ENCODE results near the gene SPDYE5. TPM values are rescaled to one million over a fixed set of nuclear protein-coding genes. Genes with fewer than 3 reads are reported as not detected.
"Not testable (repeated sequence)": the region's sequence is repeated elsewhere in the genome, so short reads cannot be mapped to it uniquely, and the experiment has no call there.

SPDYE5 gene
- total RNA-seq, 2 experiments from 2014 or later = not detected

DNA sequence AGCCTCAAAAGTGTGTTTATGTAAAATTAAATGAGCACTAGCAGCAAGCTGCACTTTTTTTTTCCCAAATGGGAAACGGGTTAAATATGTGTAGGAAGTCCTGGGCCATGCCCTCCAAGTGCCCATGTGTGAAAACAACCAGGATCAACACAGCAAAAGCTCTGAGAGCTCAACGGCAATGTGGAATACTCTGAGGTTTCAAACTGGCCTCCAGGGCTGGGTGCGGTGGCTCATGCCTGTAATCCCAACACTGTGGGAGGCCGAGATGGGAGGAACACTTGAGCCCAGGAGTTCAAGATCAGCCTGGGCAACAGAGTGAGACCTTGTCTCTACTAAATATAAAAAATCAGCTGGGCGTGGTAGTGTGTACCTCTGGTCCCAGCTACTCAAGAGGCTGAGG lies 34.1 kb upstream of the SPDYE5 start:
- H3K36me3 ChIP-seq (ENCODE audit: insufficient read depth, low read length); H3K27ac ChIP-seq (ENCODE audit: low read depth, low read length, poor library complexity, severe bottlenecking); H4K20me1 ChIP-seq (ENCODE audit: insufficient read depth, low read length); H2AFZ ChIP-seq (ENCODE audit: low read length); DNase-seq (ENCODE audit: low spot score); BruUV-seq (replicated peaks); H3K79me2 ChIP-seq (ENCODE audit: insufficient read depth, low read depth, low read length); H3K4me3 ChIP-seq (ENCODE audit: low read depth, low read length, poor library complexity, severe bottlenecking); H3K4me2 ChIP-seq (ENCODE audit: low read length); CTCF ChIA-PET (ENCODE audit: unreplicated experiment); H3K9me2 ChIP-seq (ENCODE audit: insufficient read depth, low read length); intact Hi-C loops (cut with micrococcal nuclease; ENCODE audit: unreplicated experiment); H3K9me3 ChIP-seq (ENCODE audit: low read length); POLR2A ChIA-PET: not testable (repeated sequence)
- H3K4me1 ChIP-seq (ENCODE audit: insufficient read depth, low read length, poor library complexity, severe bottlenecking) = peaks cover 12% of the 10 kb centered on the region

DNA sequence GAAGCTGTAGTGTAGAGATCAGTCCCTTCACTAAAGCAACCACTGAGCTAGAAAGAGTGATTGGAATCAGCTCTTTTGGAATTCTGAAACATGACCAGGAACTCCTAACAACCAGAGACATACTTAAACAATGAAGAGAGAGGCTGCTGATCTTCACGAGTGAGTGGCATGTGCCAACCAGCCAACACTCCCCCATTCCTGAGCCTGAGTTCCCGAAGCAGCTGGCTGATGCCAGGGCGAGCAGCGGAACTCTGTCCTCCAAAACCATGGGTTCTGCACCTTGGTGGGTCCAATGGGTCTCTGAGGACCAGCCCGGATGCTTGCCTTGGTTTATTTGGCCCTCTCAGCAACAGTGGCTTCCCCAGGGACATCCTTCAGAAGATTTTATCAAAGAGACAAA lies 31.6 kb upstream of the SPDYE5 start:
- intact Hi-C loops (cut with micrococcal nuclease; ENCODE audit: unreplicated experiment); H4K20me1 ChIP-seq (ENCODE audit: insufficient read depth, low read length); DNase-seq (ENCODE audit: low spot score); H3K9me2 ChIP-seq (ENCODE audit: insufficient read depth, low read length); CTCF ChIA-PET (ENCODE audit: unreplicated experiment); H3K79me2 ChIP-seq (ENCODE audit: insufficient read depth, low read depth, low read length); H3K36me3 ChIP-seq (ENCODE audit: insufficient read depth, low read length); BruUV-seq (replicated peaks); POLR2A ChIA-PET; H2AFZ ChIP-seq (ENCODE audit: low read length); H3K9me3 ChIP-seq (ENCODE audit: low read length); H3K4me3 ChIP-seq (ENCODE audit: low read depth, low read length, poor library complexity, severe bottlenecking): not testable (repeated sequence)
- Histone ChIP-seq H3K4me2 (ENCODE audit: low read length) (peak overlapping the region; percentile 34; the same call in 1 of the 2 replicates), H3K4me1 (ENCODE audit: insufficient read depth, low read length, poor library complexity, severe bottlenecking) (peaks cover 12% of the 10 kb centered on the region), H3K27ac (ENCODE audit: low read depth, low read length, poor library complexity, severe bottlenecking) (peak overlapping the region; percentile 19)

DNA sequence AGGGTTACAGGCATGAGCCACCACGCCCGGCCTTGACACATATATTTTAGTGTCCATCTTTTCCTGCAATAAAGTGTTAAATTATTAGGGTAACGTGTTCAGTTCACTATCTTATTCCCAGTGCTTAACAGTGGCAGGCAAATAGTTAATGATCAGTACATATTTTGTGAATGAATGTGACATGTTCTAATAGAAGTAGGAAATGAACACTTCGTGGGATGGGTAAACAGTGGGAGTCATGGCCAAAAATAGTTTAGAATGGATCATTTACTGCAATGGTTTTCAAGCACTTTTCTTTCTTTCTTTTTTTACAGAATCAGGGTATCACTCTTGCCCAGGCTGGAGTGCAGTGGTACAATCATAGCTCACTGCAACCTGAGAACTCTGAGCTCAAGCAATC lies 22.0 kb upstream of the SPDYE5 start:
- H2AFZ ChIP-seq (ENCODE audit: low read length); H3K27ac ChIP-seq (ENCODE audit: low read depth, low read length, poor library complexity, severe bottlenecking); H3K4me2 ChIP-seq (ENCODE audit: low read length); H3K79me2 ChIP-seq (ENCODE audit: insufficient read depth, low read depth, low read length); intact Hi-C loops (cut with micrococcal nuclease; ENCODE audit: unreplicated experiment); CTCF ChIA-PET (ENCODE audit: unreplicated experiment); H3K9me2 ChIP-seq (ENCODE audit: insufficient read depth, low read length); H4K20me1 ChIP-seq (ENCODE audit: insufficient read depth, low read length); H3K4me1 ChIP-seq (ENCODE audit: insufficient read depth, low read length, poor library complexity, severe bottlenecking); H3K9me3 ChIP-seq (ENCODE audit: low read length); DNase-seq (ENCODE audit: low spot score); H3K4me3 ChIP-seq (ENCODE audit: low read depth, low read length, poor library complexity, severe bottlenecking); POLR2A ChIA-PET; BruUV-seq (replicated peaks): not testable (repeated sequence)
- H3K36me3 ChIP-seq (ENCODE audit: insufficient read depth, low read length) = peaks cover 58% of the 10 kb centered on the region

DNA sequence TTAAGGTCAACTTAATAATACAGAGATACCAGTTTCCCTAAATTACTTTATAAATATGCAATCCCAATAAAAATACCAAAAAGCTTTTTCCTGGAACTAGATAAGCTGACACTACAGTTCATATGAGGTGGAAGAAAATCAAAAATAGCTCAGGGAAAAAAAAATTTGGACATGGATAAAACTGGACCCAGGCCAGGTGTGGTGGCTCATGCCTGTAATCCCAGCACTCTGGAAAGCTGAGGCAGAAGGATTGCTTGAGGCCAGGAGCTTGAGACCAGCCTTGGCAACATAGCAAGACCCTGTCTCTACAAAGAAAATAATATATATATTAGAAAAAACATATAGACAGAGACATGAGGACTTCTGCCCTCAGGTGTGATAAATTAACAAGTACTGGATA lies 14.7 kb upstream of the SPDYE5 start:
- Histone ChIP-seq H3K36me3 (ENCODE audit: insufficient read depth, low read length) (peaks cover 25% of the 10 kb centered on the region), H3K79me2 (ENCODE audit: insufficient read depth, low read depth, low read length) (peaks cover 14% of the 10 kb centered on the region; the same call in 1 of the 2 replicates)
- intact Hi-C loops (cut with micrococcal nuclease; ENCODE audit: unreplicated experiment); DNase-seq (ENCODE audit: low spot score); H2AFZ ChIP-seq (ENCODE audit: low read length); CTCF ChIA-PET (ENCODE audit: unreplicated experiment); H4K20me1 ChIP-seq (ENCODE audit: insufficient read depth, low read length); H3K9me3 ChIP-seq (ENCODE audit: low read length); H3K9me2 ChIP-seq (ENCODE audit: insufficient read depth, low read length); H3K4me1 ChIP-seq (ENCODE audit: insufficient read depth, low read length, poor library complexity, severe bottlenecking); BruUV-seq (replicated peaks); H3K4me2 ChIP-seq (ENCODE audit: low read length); H3K27ac ChIP-seq (ENCODE audit: low read depth, low read length, poor library complexity, severe bottlenecking); POLR2A ChIA-PET; H3K4me3 ChIP-seq (ENCODE audit: low read depth, low read length, poor library complexity, severe bottlenecking): not testable (repeated sequence)

DNA sequence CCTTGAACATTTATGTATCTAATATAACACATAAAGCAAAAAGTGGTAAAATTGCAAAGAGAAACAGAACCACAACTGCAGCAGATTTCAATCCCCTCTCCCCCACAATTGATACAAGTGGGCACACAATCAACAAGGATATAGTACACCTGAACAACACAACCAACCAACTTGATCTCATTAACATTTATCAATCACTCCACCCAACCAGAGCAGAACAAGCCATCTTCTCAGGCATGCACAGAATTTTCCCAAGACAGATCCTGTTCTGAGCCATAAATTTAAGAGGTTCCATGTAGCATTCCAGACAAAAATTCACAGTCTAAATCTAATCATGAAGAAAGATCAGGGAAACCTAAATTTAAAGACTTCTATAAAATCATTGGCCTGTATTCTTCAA lies 11.8 kb upstream of the SPDYE5 start:
- H3K9me3 ChIP-seq (ENCODE audit: low read length); H3K27ac ChIP-seq (ENCODE audit: low read depth, low read length, poor library complexity, severe bottlenecking); DNase-seq (ENCODE audit: low spot score); H2AFZ ChIP-seq (ENCODE audit: low read length); H3K9me2 ChIP-seq (ENCODE audit: insufficient read depth, low read length); H3K4me2 ChIP-seq (ENCODE audit: low read length); intact Hi-C loops (cut with micrococcal nuclease; ENCODE audit: unreplicated experiment); BruUV-seq (replicated peaks); CTCF ChIA-PET (ENCODE audit: unreplicated experiment); POLR2A ChIA-PET; H3K4me3 ChIP-seq (ENCODE audit: low read depth, low read length, poor library complexity, severe bottlenecking); H3K4me1 ChIP-seq (ENCODE audit: insufficient read depth, low read length, poor library complexity, severe bottlenecking); H4K20me1 ChIP-seq (ENCODE audit: insufficient read depth, low read length): not testable (repeated sequence)
- Histone ChIP-seq H3K36me3 (ENCODE audit: insufficient read depth, low read length) (peaks cover 18% of the 10 kb centered on the region), H3K79me2 (ENCODE audit: insufficient read depth, low read depth, low read length) (peaks cover 21% of the 10 kb centered on the region; the same call in 1 of the 2 replicates)

DNA sequence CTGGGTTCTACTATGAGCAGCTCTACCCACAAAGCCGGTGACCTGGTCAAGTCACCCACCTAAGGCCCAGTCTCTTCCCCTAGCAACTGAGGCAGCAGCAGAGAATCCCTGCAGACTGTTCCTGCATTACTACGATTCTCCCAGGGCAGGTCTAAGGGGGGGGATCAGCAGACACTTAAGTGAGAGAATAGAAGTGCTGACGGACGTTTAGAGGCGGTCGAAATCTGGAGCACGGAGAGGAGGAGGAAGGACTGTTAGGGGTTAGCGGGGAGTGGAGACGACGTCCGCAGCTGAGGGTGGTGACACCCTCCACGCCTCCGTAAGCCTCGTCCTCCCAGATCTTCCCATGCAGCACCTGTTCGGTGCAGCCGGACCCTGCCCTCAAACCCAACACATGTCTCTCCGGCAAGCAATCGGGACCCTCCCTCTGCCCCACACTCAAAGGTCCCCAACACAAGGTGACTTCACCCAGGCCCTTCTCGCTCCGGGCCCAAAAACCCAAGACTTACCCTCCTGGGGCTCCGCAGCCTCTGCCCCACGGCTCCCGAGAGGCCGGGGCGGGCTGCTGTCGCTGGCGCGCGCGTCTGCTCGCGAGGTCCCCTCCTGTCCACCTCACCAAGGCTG lies 6.7 kb upstream of the SPDYE5 start:
- BruUV-seq (replicated peaks); POLR2A ChIA-PET; DNase-seq (ENCODE audit: low spot score); H3K9me3 ChIP-seq (ENCODE audit: low read length); H3K9me2 ChIP-seq (ENCODE audit: insufficient read depth, low read length); H4K20me1 ChIP-seq (ENCODE audit: insufficient read depth, low read length); CTCF ChIA-PET (ENCODE audit: unreplicated experiment); H3K4me1 ChIP-seq (ENCODE audit: insufficient read depth, low read length, poor library complexity, severe bottlenecking): not testable (repeated sequence)
- peak overlapping the region; percentile 62 for H3K4me2 ChIP-seq (ENCODE audit: low read length)
- intact Hi-C loops (cut with micrococcal nuclease; ENCODE audit: unreplicated experiment) = loop anchor here (5.0 kb wide), 1 partner anchor 42 kb away; no protein-coding TSS in a partner anchor
- peak overlapping the region; percentile 41 for H3K27ac ChIP-seq (ENCODE audit: low read depth, low read length, poor library complexity, severe bottlenecking)
- H3K36me3 ChIP-seq (ENCODE audit: insufficient read depth, low read length) = peaks cover 18% of the 10 kb centered on the region
- H3K79me2 ChIP-seq (ENCODE audit: insufficient read depth, low read depth, low read length) = peaks cover 20% of the 10 kb centered on the region; the same call in 1 of the 2 replicates
- peak overlapping the region; percentile 70; the same call in 1 of the 2 replicates for H2AFZ ChIP-seq (ENCODE audit: low read length)
- peak overlapping the region; percentile 80 for H3K4me3 ChIP-seq (ENCODE audit: low read depth, low read length, poor library complexity, severe bottlenecking)

Data from OCI-LY7 (cell line).